Adipocyte (in vitro differentiated cells): ENCODE measurements around the gene HOXB7.

ENCODE experiments used
- DNase-seq: peaks from one replicate; pipeline ENCODE4 v3.0.0-alpha.2; 2015; ENCODE audit warnings: low read depth
- H3K27me3 ChIP-seq: replicated peaks from 2 replicates; pipeline ENCODE4 v1.7.0; 2013; ENCODE audit warnings: mild to moderate bottlenecking, low read length, moderate library complexity; ENCODE audit not compliant: control insufficient read depth, insufficient read depth
- H3K36me3 ChIP-seq: 2 replicates; pipeline ENCODE4 v1.7.0; 2013; ENCODE audit warnings: low read length, mild to moderate bottlenecking, moderate library complexity; ENCODE audit not compliant: control insufficient read depth, insufficient read depth, severe bottlenecking
- H3K4me1 ChIP-seq: 2 replicates; pipeline ENCODE4 v1.7.0; 2013; ENCODE audit warnings: mild to moderate bottlenecking, low read length, moderate library complexity; ENCODE audit not compliant: control insufficient read depth, insufficient read depth
- H3K4me3 ChIP-seq: 2 replicates; pipeline ENCODE4 v1.7.0; 2013; ENCODE audit warnings: mild to moderate bottlenecking, low read length, moderate library complexity
- H3K9ac ChIP-seq: 2 replicates; pipeline ENCODE4 v1.7.0; 2013; ENCODE audit warnings: mild to moderate bottlenecking, low read length, moderate library complexity
- H3K9me3 ChIP-seq: 2 replicates; pipeline ENCODE4 v1.7.0; 2013; ENCODE audit warnings: mild to moderate bottlenecking, low read length, moderate library complexity; ENCODE audit not compliant: control insufficient read depth

HOXB7 gene

DNA sequence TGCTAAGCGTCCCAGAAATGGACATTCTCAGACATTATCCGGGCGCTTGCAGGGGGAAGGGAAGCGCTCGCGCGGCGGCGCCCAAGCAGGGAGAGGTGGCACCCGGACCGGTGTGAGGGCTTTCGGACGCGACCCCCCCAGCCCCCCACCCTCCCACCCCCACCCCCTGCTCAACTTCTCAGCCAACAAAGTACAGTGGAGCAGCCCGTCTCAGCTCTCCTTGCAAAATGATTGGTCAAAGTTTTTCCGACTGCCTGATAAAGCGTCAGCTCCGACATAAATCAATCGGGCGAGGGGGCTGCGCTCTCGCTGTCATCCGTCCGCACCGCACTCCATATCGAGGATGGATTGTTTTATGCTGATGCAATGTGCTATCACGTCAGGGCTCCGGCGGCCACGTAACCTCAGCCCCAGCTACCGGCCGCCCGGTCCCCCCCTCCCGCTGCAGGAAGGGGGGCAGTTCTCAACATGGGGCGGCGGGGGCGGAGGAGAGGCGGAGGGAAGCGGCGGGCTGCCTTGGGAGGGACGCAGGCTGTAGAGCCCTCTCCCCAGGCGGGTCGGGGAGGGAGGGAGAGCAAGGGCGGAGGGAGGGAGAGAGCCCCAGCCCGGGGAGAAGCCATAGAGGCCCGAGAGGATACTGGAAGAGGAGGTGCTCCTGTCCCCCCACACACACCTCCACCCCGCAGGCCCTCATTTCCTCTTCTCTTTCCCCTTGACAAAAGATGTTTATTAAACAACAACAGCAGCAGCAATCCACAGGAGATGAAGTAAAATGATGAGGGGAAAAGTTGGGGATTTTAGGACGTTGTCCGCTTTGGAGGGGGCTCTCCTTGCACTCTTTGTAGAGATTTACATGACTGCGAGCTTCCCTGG is 15.7 kb upstream of the HOXB7 start, which contains the start of gene HOXB9:
Gene HOXB9, minus strand, starts transcription at position 114 of the 873 bp plus-strand sequence. Its CDS starts 89 bp downstream, at position 25.
- peak within 1 kb of the TSS; percentile 66 for H3K9ac ChIP-seq
- H3K27me3 ChIP-seq, result peaks cover 83% of the 10 kb centered on the region
- no peaks in the 10 kb centered on the region for H3K9me3 ChIP-seq
- no peaks in the 10 kb centered on the region for H3K36me3 ChIP-seq
- no peak for DNase-seq
- no peaks in the 10 kb centered on the region for H3K4me1 ChIP-seq
- H3K4me3 ChIP-seq, result peak within 1 kb of the TSS; percentile 78

DNA sequence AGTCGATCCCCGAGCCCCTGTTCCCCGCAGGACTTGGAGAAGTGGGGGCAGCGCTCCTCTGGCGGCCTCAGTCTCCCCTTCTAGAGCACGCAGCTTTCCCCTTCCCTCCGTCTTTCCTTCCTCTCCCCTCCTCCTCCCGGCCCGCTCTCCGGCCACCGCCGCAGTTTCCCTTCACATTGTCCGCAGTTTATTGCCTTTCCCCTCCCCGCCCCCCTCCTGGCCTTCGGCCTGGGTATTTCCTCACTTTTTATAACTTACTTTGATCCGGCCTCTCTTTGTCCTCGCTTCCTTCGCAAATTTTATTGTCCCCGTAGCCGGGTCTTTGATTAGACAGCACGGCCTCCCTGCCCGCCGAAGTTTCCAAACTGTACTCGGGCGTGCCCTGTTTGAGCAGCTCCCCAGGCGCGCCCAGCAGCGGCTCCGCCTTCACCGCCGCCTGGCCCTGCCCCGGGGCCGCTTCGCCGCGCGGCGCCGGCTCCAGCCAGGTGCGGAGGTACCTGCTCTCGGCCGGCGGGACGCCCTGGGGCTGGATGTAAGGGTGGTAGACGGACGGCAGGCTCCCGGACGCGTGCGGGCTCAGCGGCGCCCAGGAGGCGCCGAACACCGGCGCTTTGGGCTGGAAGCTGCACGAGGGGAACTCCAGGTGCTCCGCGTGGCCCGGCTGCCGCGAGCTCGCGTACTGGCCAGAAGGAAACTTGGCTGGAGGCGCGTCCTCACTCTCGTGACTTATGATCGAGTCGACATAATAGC is 14.9 kb upstream of the HOXB7 start:
- H3K4me3 ChIP-seq, result peak overlapping the region; percentile 78
- H3K36me3 ChIP-seq, result no peaks in the 10 kb centered on the region
- H3K27me3 ChIP-seq, result peaks cover 83% of the 10 kb centered on the region
- H3K4me1 ChIP-seq, result no peaks in the 10 kb centered on the region
- peak; percentile 30 for DNase-seq
- H3K9me3 ChIP-seq, result no peaks in the 10 kb centered on the region
- peak overlapping the region; percentile 66 for H3K9ac ChIP-seq

DNA sequence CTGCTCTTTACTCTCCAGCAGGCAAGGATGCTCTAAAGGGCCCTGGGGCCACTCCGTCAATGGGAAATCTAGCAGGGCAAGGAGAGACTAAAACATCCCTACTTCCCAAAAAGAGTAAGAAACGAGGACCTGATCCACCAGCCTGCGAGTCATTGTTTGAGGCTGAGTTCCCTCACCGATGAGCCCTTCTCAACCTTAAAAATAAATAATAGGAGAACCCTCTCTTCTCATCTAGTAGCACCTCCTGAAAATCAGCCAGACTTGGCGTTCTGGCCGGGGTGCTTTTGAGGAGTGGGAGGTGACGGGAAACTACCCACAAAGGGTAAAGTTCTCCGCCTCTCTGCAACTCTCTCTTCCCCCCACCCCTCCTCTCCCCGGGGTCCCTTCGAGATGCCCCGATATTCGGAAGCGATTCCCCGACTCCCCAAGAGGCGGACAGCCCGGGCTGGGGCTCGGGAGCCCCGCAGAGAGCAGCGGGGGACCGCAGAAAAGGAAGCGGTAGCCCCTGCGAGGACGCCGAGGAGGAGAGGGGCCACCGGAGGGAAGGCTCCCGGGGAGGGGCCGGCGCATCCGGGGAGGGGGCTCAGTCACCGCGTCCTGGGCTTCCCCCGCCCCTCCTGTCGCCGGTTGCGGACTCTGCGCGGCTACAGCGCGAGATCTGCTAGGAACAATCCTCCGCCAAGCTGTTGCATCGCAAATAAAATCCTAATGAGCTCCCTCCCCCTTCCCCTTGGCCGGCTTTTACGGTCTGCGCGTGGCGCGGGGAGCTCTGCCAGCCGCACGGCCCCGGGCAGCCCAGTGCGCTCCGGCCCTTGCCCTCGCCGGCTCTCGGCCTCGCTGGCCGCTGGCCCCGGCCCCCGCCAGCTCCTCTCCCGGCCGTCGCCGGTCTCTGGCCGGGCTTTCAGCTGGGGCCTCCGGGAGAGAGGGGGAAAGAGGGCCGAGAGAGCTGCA is 14.0 kb upstream of the HOXB7 start:
- peak; percentile 33 for DNase-seq
- Histone ChIP-seq H3K36me3 (no peaks in the 10 kb centered on the region), H3K4me3 (peak overlapping the region; percentile 78), H3K9ac (peak overlapping the region; percentile 66), H3K27me3 (peaks cover 83% of the 10 kb centered on the region), H3K4me1 (no peaks in the 10 kb centered on the region), H3K9me3 (no peaks in the 10 kb centered on the region)

DNA sequence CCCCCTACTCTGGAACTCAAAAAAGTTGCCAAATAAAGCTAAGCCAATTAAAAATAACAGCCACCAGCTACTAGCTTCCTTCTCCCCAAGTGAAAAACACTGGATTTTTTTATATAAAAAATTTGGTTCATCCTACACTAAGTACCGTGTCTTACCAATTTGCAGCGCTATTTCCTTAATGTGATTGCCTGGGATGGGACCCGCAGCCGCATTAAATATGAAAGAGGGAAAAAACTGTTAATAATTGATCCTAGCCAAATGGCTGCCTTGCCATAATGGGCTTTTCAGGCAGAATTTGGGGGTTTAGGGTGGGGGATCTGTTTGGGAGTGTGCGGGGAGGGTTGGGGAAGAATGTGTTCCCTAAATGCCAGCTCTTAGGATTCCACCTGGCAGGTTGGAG is 13.3 kb upstream of the HOXB7 start:
- Histone ChIP-seq H3K4me1 (no peaks in the 10 kb centered on the region), H3K9me3 (no peaks in the 10 kb centered on the region), H3K36me3 (no peaks in the 10 kb centered on the region), H3K9ac (no peak overlapping the region), H3K4me3 (no peak overlapping the region), H3K27me3 (peaks cover 81% of the 10 kb centered on the region)
- no peak for DNase-seq

DNA sequence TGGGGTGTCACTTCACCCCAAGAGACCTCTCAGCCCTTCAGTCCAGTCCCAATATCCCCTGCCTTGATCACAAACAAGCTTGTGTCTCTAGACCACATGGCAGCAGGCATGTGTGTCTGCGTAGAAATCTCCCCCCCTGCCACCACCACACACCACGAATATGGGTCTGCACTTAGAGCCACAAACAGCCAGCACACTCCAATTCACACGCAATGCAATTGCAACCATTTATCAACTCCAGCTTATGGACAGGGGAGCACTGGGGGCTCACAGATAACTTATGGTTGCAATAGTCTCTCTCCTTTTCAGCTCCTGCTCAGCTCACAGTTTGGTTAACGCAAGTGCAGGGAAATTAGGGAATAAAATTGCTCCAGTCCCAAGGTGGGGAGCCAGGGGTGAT is 12.8 kb upstream of the HOXB7 start:
- DNase-seq, result no peak
- Histone ChIP-seq H3K4me3 (no peak overlapping the region), H3K27me3 (peaks cover 76% of the 10 kb centered on the region), H3K9ac (no peak overlapping the region), H3K4me1 (peaks cover 2% of the 10 kb centered on the region), H3K9me3 (no peaks in the 10 kb centered on the region), H3K36me3 (no peaks in the 10 kb centered on the region)

DNA sequence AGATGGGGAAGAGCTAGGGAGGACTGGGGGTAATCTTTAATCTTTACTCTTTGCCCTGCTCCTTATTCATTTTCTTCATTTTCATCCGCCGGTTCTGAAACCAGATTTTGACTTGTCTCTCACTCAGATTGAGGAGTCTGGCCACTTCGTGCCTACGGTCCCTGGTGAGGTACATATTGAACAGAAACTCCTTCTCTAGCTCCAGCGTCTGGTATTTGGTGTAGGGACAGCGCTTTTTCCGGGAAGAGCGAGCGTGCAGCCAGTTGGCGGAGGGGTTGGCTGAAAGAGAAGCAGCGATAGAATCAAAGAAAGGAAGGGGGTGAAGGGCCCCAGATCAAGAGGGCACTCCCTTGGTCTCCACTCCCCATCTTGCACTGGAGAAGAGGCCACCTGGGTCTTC is 12.0 kb upstream of the HOXB7 start:
- Histone ChIP-seq H3K27me3 (peaks cover 74% of the 10 kb centered on the region), H3K4me3 (no peak overlapping the region)

DNA sequence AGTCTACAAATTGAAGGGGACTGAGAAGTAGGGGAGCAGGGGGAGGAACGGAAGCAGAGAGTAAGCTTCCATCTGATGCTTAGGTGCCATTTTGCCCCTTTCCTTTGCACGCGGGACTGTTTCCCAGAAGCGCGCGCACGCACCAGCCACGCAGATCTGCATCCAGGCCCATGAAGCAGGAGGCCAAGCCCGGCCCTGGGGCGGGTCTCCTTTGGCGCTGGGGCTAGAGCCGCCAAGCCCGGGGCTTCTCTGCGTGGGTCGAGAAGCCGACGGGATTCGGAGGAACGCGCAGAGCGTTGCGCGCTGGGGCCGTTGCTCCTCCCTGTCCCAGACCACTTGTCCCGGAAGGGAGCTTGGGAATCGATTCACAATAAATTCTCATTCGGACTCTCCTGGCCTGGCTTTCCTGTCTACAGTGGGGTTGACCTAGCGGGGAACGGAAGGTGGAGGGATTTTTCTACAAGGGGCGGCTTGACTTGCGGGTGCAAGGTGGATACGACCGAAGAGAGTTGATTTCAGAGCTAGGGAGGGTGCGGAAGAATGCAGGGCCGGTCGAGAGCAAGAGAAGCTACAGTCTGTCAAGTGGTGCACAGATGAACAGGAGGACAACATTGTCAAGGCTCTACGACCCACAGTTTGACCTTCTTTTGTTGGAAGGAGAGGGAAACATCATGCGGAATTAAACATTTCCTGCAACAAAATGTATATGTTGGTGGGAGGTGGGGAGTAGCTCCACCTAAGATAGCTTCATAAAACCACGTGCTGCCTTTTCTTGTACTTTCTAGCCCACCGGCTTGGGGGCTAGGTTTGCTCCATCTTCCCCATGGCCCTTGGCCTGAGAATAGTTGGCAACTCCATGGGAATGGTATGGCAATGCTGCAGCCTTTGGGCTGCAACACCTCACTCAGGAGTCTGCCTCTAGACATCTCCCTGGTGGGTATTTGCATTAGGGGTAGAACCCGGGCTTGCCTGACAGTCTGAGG is 10.9 kb upstream of the HOXB7 start:
- no peak overlapping the region for H3K4me3 ChIP-seq

More for the DNA sequence above, 12.0 kb upstream of the HOXB7 start:
- Histone ChIP-seq H3K36me3 (no peaks in the 10 kb centered on the region), H3K4me1 (peaks cover 7% of the 10 kb centered on the region), H3K9me3 (no peaks in the 10 kb centered on the region), H3K9ac (no peak overlapping the region)
- no peak for DNase-seq

DNA sequence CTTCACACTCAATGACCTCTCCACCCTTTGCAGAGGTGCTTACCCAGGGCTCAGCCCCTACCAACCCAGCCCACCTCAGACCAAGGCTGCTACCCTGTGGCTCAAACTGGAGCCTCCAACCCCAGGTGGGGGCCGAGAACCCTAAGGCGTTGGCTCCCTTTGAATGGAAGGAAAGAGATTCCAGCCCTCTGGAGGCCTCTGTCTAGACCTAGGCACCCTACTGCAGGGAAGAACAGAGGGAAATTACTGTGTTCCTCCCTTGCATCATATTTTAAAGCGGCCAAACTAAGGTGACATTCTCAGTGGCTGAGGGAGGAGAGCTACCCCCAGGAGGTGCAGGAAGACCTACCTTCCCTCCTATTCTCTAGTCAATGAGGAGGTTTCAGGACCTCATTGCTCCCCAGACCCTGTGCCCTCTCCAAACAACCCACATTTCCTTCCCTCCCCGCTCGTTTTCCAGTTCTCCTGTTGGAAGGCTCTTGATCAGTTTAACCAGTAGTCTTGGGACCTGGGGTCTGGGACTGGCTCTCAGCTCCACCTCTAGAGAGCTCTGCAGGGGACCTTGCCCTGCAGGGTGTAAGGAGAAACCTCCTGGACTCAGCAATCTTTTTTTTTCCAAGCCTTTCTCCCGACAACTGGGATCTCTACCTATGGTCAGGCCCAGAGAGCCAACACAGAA is 9.8 kb upstream of the HOXB7 start:
- no peaks in the 10 kb centered on the region for H3K9me3 ChIP-seq
- no peak for DNase-seq
- H3K4me1 ChIP-seq, result peaks cover 9% of the 10 kb centered on the region
- H3K9ac ChIP-seq, result no peak overlapping the region
- H3K4me3 ChIP-seq, result no peak overlapping the region
- peaks cover 82% of the 10 kb centered on the region for H3K27me3 ChIP-seq
- no peaks in the 10 kb centered on the region for H3K36me3 ChIP-seq

More for the DNA sequence above, 10.9 kb upstream of the HOXB7 start:
- Histone ChIP-seq H3K9me3 (no peaks in the 10 kb centered on the region), H3K9ac (no peak overlapping the region), H3K27me3 (peaks cover 73% of the 10 kb centered on the region), H3K4me1 (peaks cover 9% of the 10 kb centered on the region), H3K36me3 (no peaks in the 10 kb centered on the region)
- DNase-seq, result no peak

DNA sequence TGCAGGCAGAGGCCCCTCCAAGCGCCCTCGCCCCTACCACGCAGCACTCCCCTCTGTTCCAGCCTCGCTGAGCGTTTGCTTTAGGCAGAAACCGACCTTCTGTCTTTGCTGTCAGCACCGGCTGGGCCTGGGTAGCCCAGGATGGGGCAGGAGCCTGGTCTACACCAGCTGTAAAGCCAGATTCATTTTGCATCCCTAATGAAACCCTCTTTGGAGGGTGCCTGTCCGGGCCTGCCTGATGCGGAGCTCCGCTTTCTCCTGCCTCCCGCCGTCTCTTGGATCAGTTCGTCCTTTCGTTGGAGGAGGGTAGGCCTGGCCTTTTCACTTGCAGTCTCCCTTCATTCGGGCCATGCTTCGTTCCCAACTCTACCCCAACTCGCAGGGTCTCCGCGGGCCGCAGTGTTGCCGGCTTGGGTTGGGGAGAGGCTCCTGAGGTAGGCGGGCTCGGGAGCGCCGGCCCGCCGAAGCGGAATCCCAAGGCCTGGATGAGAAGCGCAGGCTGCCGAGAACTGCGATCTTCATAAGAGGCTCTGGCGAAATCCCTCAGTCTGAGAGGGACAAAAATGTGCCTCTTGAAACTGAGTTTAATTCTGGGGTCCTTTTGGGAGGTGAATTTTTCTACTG is 9.1 kb upstream of the HOXB7 start:
- Histone ChIP-seq H3K4me1 (peaks cover 9% of the 10 kb centered on the region), H3K36me3 (no peaks in the 10 kb centered on the region), H3K4me3 (no peak overlapping the region), H3K9ac (no peak overlapping the region), H3K27me3 (peaks cover 85% of the 10 kb centered on the region), H3K9me3 (no peaks in the 10 kb centered on the region)
- no peak for DNase-seq
